SU-DHL-6 (cell line): ENCODE measurements around the gene CABLES2.

Experiments
- H2AFZ ChIP-seq: fragments of 200-600 bp; sonication (generic); 2 replicates; pipeline ENCODE4 v1.6.1; 2014; ENCODE audit warnings: low read depth, mild to moderate bottlenecking, moderate library complexity, mixed read lengths, antibody characterized with exemption, low read length; ENCODE audit not compliant: severe bottlenecking
- H3F3A ChIP-seq: fragments of 200-600 bp; shearing (Covaris generic); 2 replicates; pipeline ENCODE4 v1.6.0; 2016; ENCODE audit warnings: antibody characterized with exemption, mild to moderate bottlenecking; ENCODE audit not compliant: insufficient read depth
- H3K27ac ChIP-seq: fragments of 200-600 bp; sonication (generic); 2 replicates; pipeline ENCODE4 v1.5.1; 2016; ENCODE audit warnings: low read depth, mild to moderate bottlenecking, low read length, moderate library complexity, mixed read lengths
- H3K27me3 ChIP-seq: fragments of 200-600 bp; sonication (generic), shearing (Covaris generic); 2 replicates; pipeline ENCODE4 v1.6.0; 2014; ENCODE audit warnings: mild to moderate bottlenecking, low read length
- H3K36me3 ChIP-seq: fragments of 200-600 bp; sonication (generic); 2 replicates; pipeline ENCODE4 v1.6.1; 2014; ENCODE audit warnings: mild to moderate bottlenecking, low read length, mixed read lengths
- H3K4me2 ChIP-seq: fragments of 300-600, 200-600 bp; shearing (Covaris generic), sonication (generic); 2 replicates; pipeline ENCODE4 v1.6.0; 2014; ENCODE audit warnings: low read length, low read depth, mild to moderate bottlenecking; ENCODE audit not compliant: poor library complexity, severe bottlenecking
- H3K4me3 ChIP-seq: fragments of 200-600 bp; sonication (generic); 2 replicates; pipeline ENCODE4 v1.5.1; 2014; ENCODE audit warnings: antibody characterized with exemption, low read length, mild to moderate bottlenecking, mixed read lengths; ENCODE audit not compliant: insufficient read depth, poor library complexity, severe bottlenecking
- H3K79me2 ChIP-seq: fragments of 200-600 bp; sonication (generic); 2 replicates; pipeline ENCODE4 v1.6.1; 2014; ENCODE audit warnings: mild to moderate bottlenecking, low read length, moderate library complexity; ENCODE audit not compliant: insufficient read depth
- H3K9ac ChIP-seq: fragments of 200-600 bp; sonication (generic); 2 replicates; pipeline ENCODE4 v1.7.0; 2014; ENCODE audit warnings: mild to moderate bottlenecking, low read length
- H3K9me2 ChIP-seq: fragments of 200-600 bp; sonication (generic); replicated peaks from 2 replicates; pipeline ENCODE4 v1.6.1; 2014; ENCODE audit warnings: low read length; ENCODE audit not compliant: insufficient read depth
- H3K9me3 ChIP-seq: fragments of 200-600 bp; sonication (generic); 2 replicates; pipeline ENCODE4 v1.6.1; 2014; ENCODE audit warnings: low read length, mixed read lengths; ENCODE audit not compliant: insufficient read depth
- H4K20me1 ChIP-seq: fragments of 200-600 bp; sonication (generic); 2 replicates; pipeline ENCODE4 v1.6.1; 2014; ENCODE audit warnings: low read depth, mild to moderate bottlenecking, antibody characterized with exemption, low read length, moderate library complexity, mixed read lengths
- CTCF ChIP-seq: fragments of 200-600 bp; sonication (generic); IDR thresholded peaks from one replicate; pipeline ENCODE4 v1.5.1; 2017; ENCODE audit warnings: antibody characterized with exemption, mild to moderate bottlenecking, low read length, moderate library complexity; ENCODE audit not compliant: insufficient read depth, poor library complexity, severe bottlenecking
- EZH2phosphoT487 ChIP-seq: fragments of 200-600 bp; sonication (generic), shearing (Covaris generic); conservative IDR thresholded peaks from 2 replicates; pipeline ENCODE4 v1.6.1; 2018; ENCODE audit warnings: mild to moderate bottlenecking, antibody characterized with exemption, low read length, moderate library complexity, mixed read lengths

The CABLES2 gene

DNA sequence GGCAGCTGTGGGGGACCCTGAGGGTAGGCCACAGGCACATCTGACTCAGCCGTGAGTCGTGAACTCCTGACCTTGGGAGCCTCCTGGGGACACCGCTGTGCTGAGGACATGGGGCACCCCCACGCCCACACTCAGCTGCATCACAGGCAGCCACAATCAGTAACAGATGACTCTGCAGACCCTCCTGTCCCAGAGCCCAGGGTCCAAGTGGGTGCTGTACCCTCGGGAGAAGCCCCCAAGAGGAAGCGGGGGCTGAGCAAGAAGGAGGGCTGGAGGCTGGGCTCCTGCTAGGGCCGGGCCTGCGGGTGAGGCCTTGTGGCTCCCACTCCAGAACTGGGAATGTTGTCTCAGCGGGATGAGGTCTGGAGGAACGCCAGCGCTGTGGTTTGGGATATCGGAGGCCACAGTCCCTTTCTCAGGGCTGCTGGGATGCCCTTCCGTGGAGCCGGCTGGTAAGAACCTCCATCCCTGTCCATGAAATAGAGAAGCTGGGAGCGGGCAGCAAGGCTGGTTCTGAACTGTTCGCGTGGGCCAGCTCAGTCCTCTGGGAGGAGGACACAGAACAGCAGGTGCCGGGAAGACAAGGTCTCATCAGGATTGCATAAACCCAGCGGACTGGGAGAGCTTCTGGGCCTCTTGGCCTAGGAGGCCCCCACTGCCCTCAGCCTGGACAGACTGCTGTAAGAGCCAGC, 36.8 kb downstream of the CABLES2 start:
- no peak overlapping the region for H3K4me3 ChIP-seq
- H3K36me3 ChIP-seq = no peaks in the 10 kb centered on the region
- H3K4me2 ChIP-seq = no peak overlapping the region
- no peaks in the 10 kb centered on the region for H4K20me1 ChIP-seq
- no peaks in the 10 kb centered on the region for H3K9me2 ChIP-seq
- TF ChIP-seq CTCF (no peak), EZH2phosphoT487 (no peak)
- H3K27ac ChIP-seq = no peak overlapping the region
- H3K79me2 ChIP-seq = no peaks in the 10 kb centered on the region
- H3K27me3 ChIP-seq = no peaks in the 10 kb centered on the region
- H2AFZ ChIP-seq = no peak overlapping the region
- no peak overlapping the region for H3K9ac ChIP-seq
- no peaks in the 10 kb centered on the region for H3K9me3 ChIP-seq
- no peaks in the 10 kb centered on the region for H3F3A ChIP-seq

GRCh38 chr20:62369815-62370114, 37.3 kb downstream of the CABLES2 start:
- H3K27me3 ChIP-seq = no peaks in the 10 kb centered on the region
- H3K27ac ChIP-seq = no peak overlapping the region
- TF ChIP-seq CTCF = no peak
- TF ChIP-seq EZH2phosphoT487 = no peak
- H3K9me3 ChIP-seq = no peaks in the 10 kb centered on the region
- H3K36me3 ChIP-seq = no peaks in the 10 kb centered on the region
- H3K9ac ChIP-seq = no peak overlapping the region
- no peaks in the 10 kb centered on the region for H3F3A ChIP-seq
- H2AFZ ChIP-seq = no peak overlapping the region
- H3K4me2 ChIP-seq = no peak overlapping the region
- H3K4me3 ChIP-seq = no peak overlapping the region
- no peaks in the 10 kb centered on the region for H4K20me1 ChIP-seq
- no peaks in the 10 kb centered on the region for H3K9me2 ChIP-seq
- no peaks in the 10 kb centered on the region for H3K79me2 ChIP-seq

DNA sequence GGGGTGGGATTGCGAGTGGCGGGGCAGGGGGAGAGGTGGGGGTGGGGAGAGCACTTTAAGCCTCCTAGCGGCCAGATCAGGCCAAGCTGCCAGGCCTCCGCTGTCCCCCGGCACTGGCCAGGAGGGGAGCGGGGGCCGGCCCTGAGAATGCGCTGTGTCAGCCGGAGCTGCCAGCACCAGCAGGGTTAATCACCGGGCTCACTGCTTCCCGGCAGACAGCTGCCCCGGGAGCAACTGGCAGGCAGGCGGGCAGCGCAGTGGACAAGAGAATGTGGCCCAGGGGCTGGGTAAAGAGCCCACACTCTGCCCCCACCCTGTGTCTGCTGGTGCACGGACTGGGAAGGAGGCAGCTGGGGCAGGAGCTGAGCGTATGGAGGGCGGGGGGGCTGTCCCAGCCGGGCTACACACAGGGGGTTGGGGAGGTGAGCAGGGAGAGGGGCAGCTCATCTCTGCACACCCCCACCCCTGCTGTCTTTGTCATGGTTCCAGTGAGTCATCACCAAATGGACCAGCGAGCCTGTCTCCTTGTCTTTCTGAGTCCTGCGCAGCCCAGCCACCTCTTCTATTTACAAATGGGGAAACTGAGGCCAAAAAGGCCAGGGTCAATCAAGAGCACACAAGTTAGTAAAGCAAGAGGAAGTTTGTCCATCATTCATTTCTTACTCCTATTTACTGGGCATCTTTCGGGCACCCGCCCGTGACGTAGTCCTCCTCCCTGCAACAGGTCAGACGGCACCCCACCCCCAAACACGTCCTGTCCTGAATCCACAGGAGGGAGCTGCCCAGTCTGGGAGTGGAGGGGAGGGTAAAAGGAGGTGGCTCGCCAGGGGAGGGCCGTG, 37.9 kb downstream of the CABLES2 start:
- H3K36me3 ChIP-seq = no peaks in the 10 kb centered on the region
- no peaks in the 10 kb centered on the region for H4K20me1 ChIP-seq
- H3F3A ChIP-seq = no peaks in the 10 kb centered on the region
- no peak overlapping the region for H3K9ac ChIP-seq
- no peaks in the 10 kb centered on the region for H3K79me2 ChIP-seq
- no peak overlapping the region for H3K4me2 ChIP-seq
- H3K9me3 ChIP-seq = no peaks in the 10 kb centered on the region
- H2AFZ ChIP-seq = no peak overlapping the region
- H3K9me2 ChIP-seq = no peaks in the 10 kb centered on the region
- H3K4me3 ChIP-seq = no peak overlapping the region
- H3K27me3 ChIP-seq = no peaks in the 10 kb centered on the region
- TF ChIP-seq EZH2phosphoT487 = no peak
- TF ChIP-seq CTCF = no peak
- H3K27ac ChIP-seq = no peak overlapping the region
